Endothelial cell of hepatic sinusoid (primary cell): ENCODE data around the gene HMCN2.

Experiments used
- in situ Hi-C: cut with HindIII; loops from 2 replicates; pipeline ENCODE4 v1.10.0; 2017; ENCODE audit warnings: low sequenced_read_pairs

HMCN2 gene

GRCh38 chr9:130438382-130438981 lies 172.9 kb downstream of the HMCN2 start:
- in situ Hi-C loops: no loop called here

- in situ Hi-C loops: no loop called here
Observed at GRCh38 chr9:130441031-130441430, 175.5 kb downstream of the HMCN2 start.

- in situ Hi-C loops: no loop called here
Observed at GRCh38 chr9:130442746-130443455, 177.3 kb downstream of the HMCN2 start.

GRCh38 chr9:130443456-130443801 lies 177.9 kb downstream of the HMCN2 start:
- in situ Hi-C loops: no loop called here

GRCh38 chr9:130443840-130444492 lies 178.4 kb downstream of the HMCN2 start:
- in situ Hi-C loops: no loop called here

GRCh38 chr9:130444565-130445221 lies 179.1 kb downstream of the HMCN2 start, which contains the start of gene ASS1:
ASS1 (plus strand) TSS chr9:130444961; CDS start chr9:130452229, 7,268 bp downstream.
- in situ Hi-C loops: no loop called here

GRCh38 chr9:130445268-130445983 lies 179.9 kb downstream of the HMCN2 start:
- in situ Hi-C loops: no loop called here

- in situ Hi-C loops: no loop called here
Observed at GRCh38 chr9:130446101-130446861, 180.7 kb downstream of the HMCN2 start.

- in situ Hi-C loops: no loop called here
Observed at GRCh38 chr9:130447193-130447816, 181.7 kb downstream of the HMCN2 start.

GRCh38 chr9:130448035-130448624 lies 182.6 kb downstream of the HMCN2 start:
- in situ Hi-C loops: no loop called here

- in situ Hi-C loops: no loop called here
Observed at GRCh38 chr9:130448771-130449603, 183.4 kb downstream of the HMCN2 start.

- in situ Hi-C loops: no loop called here
Observed at GRCh38 chr9:130450344-130451003, 184.9 kb downstream of the HMCN2 start.

GRCh38 chr9:130451004-130451390 lies 185.4 kb downstream of the HMCN2 start:
- in situ Hi-C loops: no loop called here

- in situ Hi-C loops: no loop called here
Observed at GRCh38 chr9:130451509-130452388, 186.2 kb downstream of the HMCN2 start.

GRCh38 chr9:130452835-130453234 lies 187.3 kb downstream of the HMCN2 start:
- in situ Hi-C loops: no loop called here

GRCh38 chr9:130453487-130453886 lies 187.9 kb downstream of the HMCN2 start:
- in situ Hi-C loops: no loop called here
